D341Med (cell line): ENCODE results near the gene LIN28A.

Experiments used
- DNase-seq: peaks from one replicate; pipeline ENCODE4 v3.0.0; 2012; ENCODE audit warnings: low spot score

The LIN28A gene

DNA sequence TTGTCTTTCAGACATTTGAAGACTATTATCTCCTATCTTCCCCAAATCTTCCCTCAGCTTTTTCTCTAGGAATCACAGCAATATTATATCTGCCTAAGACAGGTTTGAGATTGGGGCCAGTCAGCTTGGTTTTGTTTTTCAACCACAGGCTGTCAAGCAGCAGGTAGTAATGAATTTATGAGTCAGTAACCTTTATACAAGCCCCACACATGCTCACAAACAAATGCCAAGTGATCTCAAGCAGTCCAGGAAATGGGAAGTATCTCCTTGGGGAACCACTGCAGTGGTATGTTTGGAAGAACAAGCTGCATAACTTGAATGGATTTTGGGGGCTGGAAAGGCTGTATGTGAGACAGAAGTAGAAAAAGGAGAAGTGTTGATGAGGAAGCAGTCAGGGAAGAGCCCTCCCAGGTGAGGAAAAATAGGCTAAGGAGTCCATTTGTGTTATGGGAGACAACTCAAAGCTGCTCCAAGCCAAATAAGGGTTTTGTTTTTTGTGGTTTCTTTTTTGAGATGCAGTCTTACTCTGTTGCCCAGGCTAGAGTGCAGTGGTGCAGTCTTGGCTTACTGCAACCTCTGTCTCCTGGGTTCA, 23.6 kb downstream of the LIN28A start:
- no peak for DNase-seq

DNA sequence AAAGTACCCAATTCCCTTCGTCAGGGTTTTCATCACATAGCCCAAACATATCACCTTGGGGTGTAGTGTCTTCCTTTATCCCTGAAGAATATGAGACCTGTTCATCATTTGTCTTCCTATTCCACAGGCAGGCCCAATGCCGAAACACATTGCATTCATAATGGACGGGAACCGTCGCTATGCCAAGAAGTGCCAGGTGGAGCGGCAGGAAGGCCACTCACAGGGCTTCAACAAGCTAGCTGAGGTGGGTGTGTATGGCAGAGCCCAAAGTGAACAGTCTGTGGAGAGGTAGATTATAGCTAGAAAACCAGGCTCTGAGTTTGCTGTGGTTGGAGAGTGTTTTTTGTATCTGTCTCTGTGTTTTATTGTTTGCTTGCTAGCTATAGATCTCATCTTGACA, 27.4 kb downstream of the LIN28A start:
- DNase-seq = no peak

DNA sequence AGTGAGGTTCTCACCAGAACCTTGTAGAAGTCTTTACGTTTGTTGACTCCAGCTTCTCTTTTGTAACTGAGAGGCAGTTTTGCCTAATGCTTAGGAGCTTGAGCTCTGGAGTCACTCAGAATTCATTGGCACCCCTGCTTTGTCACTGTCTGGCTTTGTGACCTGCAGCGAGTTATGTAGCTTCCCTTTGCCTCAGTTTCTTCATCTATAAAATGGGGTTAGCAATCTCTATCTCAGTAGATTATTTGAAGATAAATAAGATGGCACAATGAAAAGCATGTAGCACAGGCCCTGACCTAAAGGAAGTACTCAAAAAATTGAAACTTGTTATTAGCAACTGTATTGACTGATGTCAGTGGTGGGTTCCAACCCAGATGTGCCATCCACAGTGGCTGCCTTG, 29.6 kb downstream of the LIN28A start:
- no peak for DNase-seq

GRCh38 chr1:26449868-26450267, 39.3 kb downstream of the LIN28A start:
- no peak for DNase-seq

DNA sequence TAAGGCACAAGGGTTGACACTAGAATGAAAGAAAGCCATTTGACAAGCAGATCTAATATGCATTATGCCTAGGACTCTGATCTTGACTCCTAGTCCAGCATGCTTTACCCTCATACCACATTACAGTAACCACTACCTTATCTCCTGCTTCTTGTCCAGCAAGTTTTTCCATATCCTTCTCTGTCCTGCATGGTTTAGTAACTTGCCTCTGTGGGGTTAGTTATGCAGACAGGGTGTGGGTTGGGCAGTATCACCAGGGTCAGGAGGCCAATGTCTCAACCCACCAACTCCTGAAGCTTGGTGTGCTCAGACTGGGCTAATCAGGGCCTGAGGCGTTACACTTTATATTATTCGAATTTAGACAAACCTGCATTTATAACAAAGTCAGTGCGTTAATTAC, 40.3 kb downstream of the LIN28A start:
- DNase-seq = no peak

DNA sequence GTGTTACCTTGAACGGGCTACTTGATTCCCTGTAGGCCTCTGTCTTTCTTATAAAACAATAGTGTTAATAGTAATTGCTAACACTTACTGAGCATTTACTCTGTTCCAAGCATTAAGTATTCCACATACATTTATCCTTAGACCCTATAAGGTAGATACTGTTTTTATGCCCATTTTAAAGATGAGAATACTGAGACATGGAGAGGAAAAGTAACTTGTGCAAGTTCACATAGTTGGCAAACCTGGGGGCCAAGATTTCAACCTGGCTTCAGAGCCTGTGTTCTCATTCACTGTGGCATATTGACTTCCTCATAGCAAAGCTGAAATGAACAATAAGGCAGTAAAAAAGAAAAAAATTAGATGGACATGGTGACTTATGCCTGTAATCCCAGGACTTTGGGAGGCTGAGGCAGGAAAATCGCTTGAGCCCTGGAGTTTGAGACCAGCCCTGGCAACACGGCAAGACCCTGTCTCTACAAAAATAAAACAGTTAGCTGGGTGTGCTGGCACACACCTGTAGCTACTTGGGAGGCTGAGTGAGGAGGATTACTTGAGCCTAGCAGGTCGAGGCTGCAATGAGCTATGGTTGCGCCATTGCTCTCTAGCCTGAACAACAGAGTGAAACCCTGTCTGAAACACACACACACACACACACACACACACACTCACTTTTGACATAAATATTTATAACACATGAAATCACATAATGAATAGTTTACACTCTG, 42.0 kb downstream of the LIN28A start:
- DNase-seq = no peak

DNA sequence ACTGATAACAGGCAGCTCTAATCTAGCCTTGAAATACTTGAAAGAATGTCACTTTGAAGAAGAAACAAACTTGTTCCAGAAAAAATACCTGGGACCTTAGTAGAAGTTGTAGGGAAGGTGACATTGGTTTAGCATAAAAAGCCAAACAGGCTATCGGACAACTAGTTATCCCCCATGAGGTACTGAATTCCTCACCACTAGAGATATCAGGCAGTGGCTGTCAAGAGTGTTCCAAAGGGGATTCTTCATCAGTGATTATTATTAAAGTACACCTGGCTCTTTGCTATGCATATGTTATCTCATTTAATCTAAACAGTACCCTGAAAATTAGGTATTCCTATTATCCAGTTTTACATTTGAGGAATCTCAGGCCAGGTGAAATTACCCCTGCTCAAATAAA, 48.5 kb downstream of the LIN28A start:
- DNase-seq = no peak

DNA sequence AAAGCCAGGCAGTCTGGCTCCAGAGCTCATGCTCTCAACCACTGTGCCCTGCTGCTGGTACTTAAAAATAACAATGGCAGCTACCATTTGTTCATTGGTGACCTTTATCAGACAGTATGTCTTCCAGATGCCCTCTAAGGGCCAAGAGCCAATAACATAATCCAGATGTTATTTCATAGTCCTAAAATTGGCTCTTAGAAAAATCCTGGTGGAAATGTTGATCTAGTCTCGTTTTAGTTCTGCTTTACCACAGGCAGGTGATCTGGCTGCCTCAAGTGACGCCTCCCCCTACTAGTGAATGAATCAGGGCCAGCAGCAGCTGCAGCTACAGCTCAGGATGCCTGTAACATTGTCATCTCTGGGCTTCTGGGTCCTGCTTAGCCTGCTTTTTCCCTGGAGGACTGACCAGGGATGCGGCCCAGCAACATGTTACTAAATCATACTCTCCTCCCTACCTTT, 49.0 kb downstream of the LIN28A start:
- DNase-seq = no peak

DNA sequence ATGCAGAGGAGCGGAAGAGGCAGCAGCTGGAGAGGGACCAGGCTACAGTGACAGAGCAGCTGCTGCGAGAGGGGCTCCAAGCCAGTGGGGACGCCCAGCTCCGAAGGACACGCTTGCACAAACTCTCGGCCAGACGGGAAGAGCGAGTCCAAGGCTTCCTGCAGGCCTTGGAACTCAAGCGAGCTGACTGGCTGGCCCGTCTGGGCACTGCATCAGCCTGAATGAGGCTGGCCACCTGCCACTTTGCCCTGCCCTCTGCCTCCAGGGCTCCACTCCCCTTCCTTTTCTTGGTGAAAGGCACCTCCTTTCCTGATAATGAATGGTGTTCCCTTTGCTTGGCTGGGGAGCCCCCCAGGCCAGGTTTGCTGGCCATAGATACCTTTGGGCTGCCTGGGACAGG, 58.3 kb downstream of the LIN28A start:
- DNase-seq = no peak

GRCh38 chr1:26469558-26469957, 58.9 kb downstream of the LIN28A start:
- DNase-seq = no peak

DNA sequence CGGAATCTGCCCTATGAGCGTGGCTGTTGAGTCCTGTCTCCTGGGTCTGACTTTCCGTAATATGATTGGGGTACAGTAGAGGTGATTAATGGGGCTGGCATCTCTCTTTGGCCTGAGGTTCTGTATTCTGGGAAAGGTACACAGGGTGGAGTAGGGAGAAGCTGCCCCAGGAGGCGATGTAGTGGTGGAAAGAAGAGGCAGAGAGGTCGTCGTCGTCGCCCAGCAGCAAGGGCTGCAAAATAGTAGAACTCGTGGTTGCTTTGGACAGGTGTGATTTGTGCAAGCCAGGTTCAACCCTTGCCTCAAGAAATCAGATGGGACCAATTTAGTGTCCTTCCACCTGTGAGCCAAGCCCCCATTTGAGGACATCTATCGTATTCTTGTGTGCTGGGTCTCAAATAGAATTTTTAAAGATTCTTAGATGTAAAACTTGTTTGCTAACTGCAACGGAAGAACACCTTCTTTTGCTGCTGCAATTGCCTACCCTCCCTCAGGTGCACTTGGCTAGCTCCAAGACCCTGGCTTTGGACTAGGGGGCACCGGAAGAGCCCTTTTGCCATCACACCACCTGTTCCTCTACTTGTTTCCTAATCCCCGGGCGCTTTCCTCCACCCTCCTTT, 60.4 kb downstream of the LIN28A start:
- DNase-seq = no peak

GRCh38 chr1:26471498-26472319, 61.1 kb downstream of the LIN28A start:
- peak; percentile 62 for DNase-seq

- peak; percentile 87 for DNase-seq
These were observed 61.8 kb downstream of the LIN28A start, which contains the start of gene HMGN2 for GRCh38 chr1:26472320-26472900. HMGN2 (plus strand) TSS chr1:26472440; CDS start chr1:26472613, 173 bp downstream.

DNA sequence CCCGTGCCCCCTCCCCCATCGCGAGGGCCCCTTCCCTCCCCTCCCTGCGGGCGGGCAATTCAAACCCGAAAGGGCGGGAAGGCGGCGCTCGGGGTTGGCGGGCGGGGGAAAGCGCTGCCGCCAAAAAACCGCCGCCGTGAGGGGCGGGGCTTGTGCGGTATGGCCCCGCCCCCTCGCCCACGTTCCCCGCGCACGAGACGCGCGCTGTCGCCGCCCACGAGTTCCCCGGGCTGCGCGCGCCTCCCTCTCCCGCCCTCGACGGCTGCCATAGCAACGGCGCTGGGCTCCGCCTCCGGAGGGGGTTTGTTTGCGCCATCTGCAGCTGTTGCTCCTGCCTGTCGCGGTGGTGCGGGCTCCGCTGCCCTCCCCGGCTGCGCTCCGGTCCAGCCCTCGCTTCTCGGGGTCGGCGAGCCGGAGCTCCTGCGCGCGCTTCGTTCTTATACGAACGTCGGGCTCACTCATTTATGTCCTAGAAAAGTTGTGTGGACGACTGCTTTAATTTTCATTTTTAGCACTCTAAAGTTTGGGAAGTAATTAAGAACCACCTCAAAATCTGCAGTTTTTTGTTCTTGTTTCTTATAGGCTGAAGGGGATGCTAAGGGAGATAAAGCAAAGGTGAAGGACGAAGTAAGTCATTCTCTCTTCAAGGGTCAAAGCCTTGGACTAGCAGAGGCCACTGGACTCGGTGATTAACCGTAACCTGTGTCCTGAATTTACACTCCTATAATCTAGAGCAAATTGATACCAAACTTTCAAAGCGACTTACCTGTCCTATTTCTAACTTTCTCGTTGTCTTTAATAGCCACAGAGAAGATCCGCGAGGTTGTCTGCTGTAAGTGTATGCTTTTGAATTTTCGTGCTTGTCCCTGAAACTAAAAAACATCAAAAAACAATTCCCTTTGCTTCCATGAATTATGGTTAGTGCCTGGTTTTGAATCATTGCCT, 62.6 kb downstream of the LIN28A start:
- peak; percentile 96 for DNase-seq

- DNase-seq = no peak
These were observed 64.2 kb downstream of the LIN28A start for GRCh38 chr1:26474818-26475217.

DNA sequence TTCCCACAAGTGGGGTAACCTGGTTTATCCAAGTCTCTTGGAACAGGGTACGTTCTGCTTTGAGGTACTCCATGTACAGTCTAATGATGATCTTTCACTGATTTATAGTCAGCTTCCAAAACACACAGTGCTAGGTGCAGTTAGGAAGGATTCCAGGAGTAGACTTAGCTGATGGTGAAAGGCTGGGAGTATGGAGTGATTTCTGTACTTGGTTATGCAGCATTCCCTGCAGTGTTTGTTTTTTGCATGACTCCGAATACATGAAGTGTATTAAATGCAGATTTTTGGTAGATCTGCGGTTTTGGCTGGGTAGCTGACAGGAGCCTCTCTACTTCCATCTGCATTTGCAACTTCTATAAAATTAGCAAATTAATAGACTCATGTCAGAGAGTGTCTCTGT, 65.4 kb downstream of the LIN28A start:
- DNase-seq = no peak

DNA sequence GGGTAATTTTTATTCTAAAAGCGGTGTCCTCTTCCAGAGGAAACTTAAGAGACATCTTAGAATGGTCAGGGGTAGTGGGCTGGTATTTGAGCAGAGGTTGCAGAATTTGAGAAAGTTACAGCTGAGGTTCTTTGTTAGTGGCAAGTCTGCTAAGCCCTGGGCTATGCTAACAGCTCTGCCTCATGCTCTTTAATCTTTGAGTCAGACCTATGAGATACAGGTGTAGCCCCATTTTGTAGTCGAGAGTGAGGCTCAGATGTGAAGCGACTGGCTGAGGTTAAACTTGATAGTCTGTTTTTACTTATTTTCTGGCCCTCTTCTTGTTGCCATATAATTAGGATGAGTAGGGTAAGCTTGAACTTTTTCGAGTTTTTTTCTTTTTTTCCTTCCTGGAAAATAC, 66.3 kb downstream of the LIN28A start:
- DNase-seq = no peak

DNA sequence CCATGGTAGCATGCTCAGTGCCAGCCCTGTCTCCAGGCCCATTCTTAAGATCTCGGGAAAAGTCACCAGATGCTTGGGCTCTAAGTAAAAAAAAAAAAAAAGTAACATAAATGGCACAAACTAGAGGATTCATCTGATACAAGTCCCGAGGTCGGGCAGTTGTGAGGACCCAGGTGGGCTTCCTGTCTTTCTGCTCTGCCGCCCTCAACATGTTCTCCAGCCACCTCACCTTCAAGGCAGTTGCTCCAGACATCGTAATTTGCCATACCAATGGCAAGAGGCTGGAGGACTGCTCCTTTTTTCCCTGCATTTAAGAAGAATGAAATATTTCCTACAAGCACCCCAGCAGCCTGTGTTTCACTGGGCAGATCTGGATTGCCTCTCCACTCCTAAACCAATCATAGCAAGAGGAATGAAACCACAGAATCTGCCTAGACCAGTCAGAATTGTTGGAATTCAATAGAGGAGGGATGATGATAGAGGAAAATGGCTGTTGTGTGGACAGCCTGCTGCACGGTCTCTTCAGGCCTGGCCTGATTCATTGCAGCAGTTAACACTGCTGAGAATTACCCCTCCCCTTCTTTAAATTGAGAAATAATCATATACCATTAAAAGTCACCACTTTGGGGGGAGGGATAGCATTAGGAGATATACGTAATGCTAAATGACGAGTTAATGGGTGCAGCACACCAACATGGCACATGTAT, 67.0 kb downstream of the LIN28A start:
- DNase-seq = no peak

GRCh38 chr1:26478159-26478558, 67.5 kb downstream of the LIN28A start:
- no peak for DNase-seq

GRCh38 chr1:26478988-26479387, 68.4 kb downstream of the LIN28A start:
- no peak for DNase-seq
